HL-60 (cell line): ENCODE data around the gene CDC42BPG.

Experiments used
- CTCF ChIP-seq: IDR thresholded peaks from one replicate; pipeline ENCODE4 v1.5.1; 2011; ENCODE audit warnings: low read length, control low read depth, inconsistent platforms; ENCODE audit not compliant: insufficient read depth
- GABPA ChIP-seq: IDR thresholded peaks from 2 replicates; pipeline ENCODE4 v1.6.1; 2012; ENCODE audit warnings: low read depth
- POLR2AphosphoS5 ChIP-seq: IDR thresholded peaks from 2 replicates; pipeline ENCODE4 v1.6.1; 2012; ENCODE audit warnings: low read depth
- REST ChIP-seq: IDR thresholded peaks from 2 replicates; pipeline ENCODE4 v1.6.1; 2012; ENCODE audit warnings: low read depth; ENCODE audit not compliant: insufficient replicate concordance

GRCh38 chr11:64858467-64859263 lies 14.2 kb upstream of the CDC42BPG start:
- TF ChIP-seq CTCF (no peak), REST (no peak), GABPA (no peak), POLR2AphosphoS5 (0 out of 2 replicates have a peak, but pooled peaks have one; percentile 41)
